Brain microvascular endothelial cell (primary cell): Measurements from ENCODE around the gene AR.

Experiments
- DNase-seq: peaks from one replicate; pipeline ENCODE4 v3.0.0-alpha.2; 2020
- H3K27ac ChIP-seq: fragments of 250-450 bp; sonication (Bioruptor Pico); 2 replicates; pipeline ENCODE4 v1.5.1; 2020; ENCODE audit warnings: mild to moderate bottlenecking, moderate library complexity
- H3K27me3 ChIP-seq: fragments of 250-450 bp; sonication (Bioruptor Pico); replicated peaks from 2 replicates; pipeline ENCODE4 v1.5.1; 2020; ENCODE audit warnings: mild to moderate bottlenecking
- H3K36me3 ChIP-seq: fragments of 250-450 bp; sonication (Bioruptor Pico); replicated peaks from 2 replicates; pipeline ENCODE4 v1.5.1; 2020; ENCODE audit warnings: mild to moderate bottlenecking
- H3K4me3 ChIP-seq: 2 replicates; pipeline ENCODE4 v1.5.1; 2011; ENCODE audit warnings: low read depth, mild to moderate bottlenecking, control low read depth, low read length, moderate library complexity
- in situ Hi-C: cut with HindIII; loops from 2 replicates; pipeline ENCODE4 v1.10.0; 2017; ENCODE audit warnings: low sequenced_read_pairs, low pct_ligation_motif_present
- TF ChIP-seq, protein P1 (sequence below): IDR thresholded peaks from 2 replicates; pipeline ENCODE4 v1.5.1; 2011; ENCODE audit warnings: low read depth, mild to moderate bottlenecking, moderate library complexity, low read length, control low read depth, inconsistent platforms; ENCODE audit errors: missing control alignments

AR gene

GRCh38 chrX:67674741-67675140 lies 130.9 kb downstream of the AR start:
- H3K36me3 ChIP-seq, result no peaks in the 10 kb centered on the region
- DNase-seq, result no peak
- TF ChIP-seq, protein P1, sequence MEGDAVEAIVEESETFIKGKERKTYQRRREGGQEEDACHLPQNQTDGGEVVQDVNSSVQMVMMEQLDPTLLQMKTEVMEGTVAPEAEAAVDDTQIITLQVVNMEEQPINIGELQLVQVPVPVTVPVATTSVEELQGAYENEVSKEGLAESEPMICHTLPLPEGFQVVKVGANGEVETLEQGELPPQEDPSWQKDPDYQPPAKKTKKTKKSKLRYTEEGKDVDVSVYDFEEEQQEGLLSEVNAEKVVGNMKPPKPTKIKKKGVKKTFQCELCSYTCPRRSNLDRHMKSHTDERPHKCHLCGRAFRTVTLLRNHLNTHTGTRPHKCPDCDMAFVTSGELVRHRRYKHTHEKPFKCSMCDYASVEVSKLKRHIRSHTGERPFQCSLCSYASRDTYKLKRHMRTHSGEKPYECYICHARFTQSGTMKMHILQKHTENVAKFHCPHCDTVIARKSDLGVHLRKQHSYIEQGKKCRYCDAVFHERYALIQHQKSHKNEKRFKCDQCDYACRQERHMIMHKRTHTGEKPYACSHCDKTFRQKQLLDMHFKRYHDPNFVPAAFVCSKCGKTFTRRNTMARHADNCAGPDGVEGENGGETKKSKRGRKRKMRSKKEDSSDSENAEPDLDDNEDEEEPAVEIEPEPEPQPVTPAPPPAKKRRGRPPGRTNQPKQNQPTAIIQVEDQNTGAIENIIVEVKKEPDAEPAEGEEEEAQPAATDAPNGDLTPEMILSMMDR, result no peak
- H3K4me3 ChIP-seq, result no peak overlapping the region
- in situ Hi-C loops, result no loop called here
- no peak overlapping the region for H3K27ac ChIP-seq
- H3K27me3 ChIP-seq, result no peaks in the 10 kb centered on the region

DNA sequence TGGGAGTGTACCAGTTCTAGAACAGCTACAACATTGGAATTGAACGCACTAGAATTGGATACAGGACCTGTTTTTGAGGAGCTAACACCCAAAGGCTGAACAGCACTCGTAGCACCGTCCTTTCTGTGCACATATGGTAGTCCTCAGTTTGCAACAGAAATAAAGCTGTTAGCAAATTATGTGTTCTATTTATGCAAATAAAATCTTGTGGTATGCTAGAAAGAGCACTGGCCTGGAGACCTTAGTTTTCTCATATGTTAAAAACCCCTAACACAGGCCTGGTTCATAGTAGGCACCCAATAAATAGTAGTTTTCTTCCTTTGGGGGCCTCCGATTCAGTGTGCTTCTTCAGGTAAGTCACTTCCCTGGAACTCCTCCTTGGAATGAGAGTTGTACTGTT lies 140.3 kb downstream of the AR start:
- no peak for DNase-seq
- Histone ChIP-seq H3K36me3 (no peaks in the 10 kb centered on the region), H3K27ac (no peak overlapping the region), H3K27me3 (no peaks in the 10 kb centered on the region), H3K4me3 (no peak overlapping the region)
- TF ChIP-seq, protein P1, result no peak
- in situ Hi-C loops, result no loop called here

GRCh38 chrX:67692246-67692645 lies 148.4 kb downstream of the AR start:
- Histone ChIP-seq H3K4me3 (no peak overlapping the region), H3K27ac (no peak overlapping the region), H3K36me3 (no peaks in the 10 kb centered on the region), H3K27me3 (no peaks in the 10 kb centered on the region)
- peak; percentile 28 for DNase-seq
- in situ Hi-C loops, result no loop called here
- TF ChIP-seq, protein P1, result no peak

- no peaks in the 10 kb centered on the region for H3K36me3 ChIP-seq
- TF ChIP-seq, protein P1, result no peak
- no peak overlapping the region for H3K27ac ChIP-seq
- H3K4me3 ChIP-seq, result no peak overlapping the region
- no peaks in the 10 kb centered on the region for H3K27me3 ChIP-seq
- in situ Hi-C loops, result no loop called here
- DNase-seq, result no peak
Observed at GRCh38 chrX:67693928-67694327, 150.1 kb downstream of the AR start.

GRCh38 chrX:67697452-67697851 lies 153.6 kb downstream of the AR start:
- DNase-seq, result no peak
- H3K4me3 ChIP-seq, result no peak overlapping the region
- H3K27me3 ChIP-seq, result no peaks in the 10 kb centered on the region
- in situ Hi-C loops, result no loop called here
- no peaks in the 10 kb centered on the region for H3K36me3 ChIP-seq
- no peak overlapping the region for H3K27ac ChIP-seq
- TF ChIP-seq, protein P1, result no peak

- H3K27ac ChIP-seq, result no peak overlapping the region
- in situ Hi-C loops, result no loop called here
- TF ChIP-seq, protein P1, result no peak
- DNase-seq, result no peak
- H3K4me3 ChIP-seq, result no peak overlapping the region
- H3K27me3 ChIP-seq, result no peaks in the 10 kb centered on the region
- no peaks in the 10 kb centered on the region for H3K36me3 ChIP-seq
Observed at GRCh38 chrX:67700602-67701001, 156.8 kb downstream of the AR start.
